ENCODE results near the gene MPO.

The MPO gene

GRCh38 chr17:58280480-58281217 is at the start of gene MPO:
Gene MPO, minus strand, starts transcription at chr17:58280935. Its CDS starts 177 bp downstream, at chr17:58280758.
- DNase-seq: no peak

DNA sequence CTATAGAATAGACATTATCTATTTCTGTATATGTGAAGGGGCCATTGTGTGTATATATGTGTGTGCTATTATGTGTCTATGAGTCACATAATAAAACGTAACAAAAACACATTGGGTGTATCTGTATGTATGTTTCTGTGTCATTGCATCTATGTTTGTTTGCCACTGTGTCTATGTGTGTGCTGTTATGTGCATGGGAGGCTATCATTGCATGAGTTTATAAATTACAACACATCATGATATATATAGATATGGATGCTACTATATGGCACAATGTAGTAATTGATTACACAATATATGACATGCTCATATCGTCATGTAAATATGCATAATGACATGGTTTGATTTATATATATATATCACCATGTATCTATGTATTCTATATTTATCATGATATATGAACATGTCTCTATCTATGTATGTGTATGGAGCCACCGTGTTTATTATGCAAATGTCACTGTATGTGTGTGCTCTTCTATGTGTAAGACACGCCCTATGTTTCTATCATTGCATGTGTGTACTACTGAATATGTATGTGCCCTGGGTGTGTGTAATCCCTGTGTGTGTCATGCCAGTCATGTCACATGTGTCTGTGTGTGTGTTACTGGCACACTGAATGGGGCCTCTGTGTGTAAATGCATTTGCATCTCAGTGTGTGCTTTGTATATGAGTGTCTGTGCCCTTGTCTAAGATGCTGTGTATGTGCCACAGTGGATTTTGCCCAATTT is 49.2 kb upstream of the MPO start:
- peak; percentile 42 for DNase-seq

GRCh38 chr17:58329035-58329809 is 48.5 kb upstream of the MPO start:
- peak; percentile 92 for DNase-seq

DNA sequence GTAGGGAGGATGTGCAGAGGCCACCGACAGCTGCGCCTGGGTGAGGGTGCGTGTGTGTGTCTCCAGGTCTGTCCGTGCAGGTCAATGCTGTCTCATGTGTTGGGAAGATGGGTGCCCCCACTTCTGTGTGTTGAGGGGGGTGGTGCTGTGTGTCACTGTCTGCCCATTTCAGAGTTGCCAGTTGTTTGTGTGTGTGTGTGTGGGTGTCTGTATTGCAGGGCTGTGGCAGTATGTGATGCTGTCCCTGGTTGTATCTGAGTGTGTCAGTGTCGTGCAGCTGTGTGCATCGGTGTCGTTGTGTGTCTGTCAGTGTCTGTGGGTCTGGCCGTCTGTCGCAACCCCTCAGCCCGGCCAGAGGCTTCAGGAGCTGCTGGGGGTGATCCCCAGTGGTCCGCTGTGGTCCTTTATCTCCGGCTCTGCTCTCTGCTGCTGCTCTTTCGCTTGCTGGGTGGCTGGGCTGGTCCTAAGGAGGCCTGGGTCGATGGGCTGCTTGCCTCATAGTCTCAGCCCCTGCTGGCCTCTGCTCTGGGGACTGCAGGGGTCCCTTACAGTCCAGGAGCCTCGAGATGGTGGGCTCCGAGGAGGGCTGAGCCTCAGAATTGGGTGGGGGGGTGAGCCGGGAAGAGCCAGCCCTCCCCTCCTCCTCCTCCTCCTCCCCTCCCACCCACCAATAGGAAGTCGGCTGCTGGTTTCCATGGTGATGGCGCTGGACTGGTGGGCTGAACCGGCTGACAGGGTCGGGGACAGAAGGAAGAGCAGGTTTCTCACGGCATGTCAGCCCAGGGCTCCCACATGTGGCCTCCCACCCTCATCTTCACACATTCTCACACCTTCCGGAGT is 47.7 kb upstream of the MPO start, which contains the start of gene TSPOAP1:
TSPOAP1 (minus strand) TSS at position 601 of the 840 bp plus-strand sequence. CDS start 875 bp downstream, outside the sequence.
- peak; percentile 78 for DNase-seq

DNA sequence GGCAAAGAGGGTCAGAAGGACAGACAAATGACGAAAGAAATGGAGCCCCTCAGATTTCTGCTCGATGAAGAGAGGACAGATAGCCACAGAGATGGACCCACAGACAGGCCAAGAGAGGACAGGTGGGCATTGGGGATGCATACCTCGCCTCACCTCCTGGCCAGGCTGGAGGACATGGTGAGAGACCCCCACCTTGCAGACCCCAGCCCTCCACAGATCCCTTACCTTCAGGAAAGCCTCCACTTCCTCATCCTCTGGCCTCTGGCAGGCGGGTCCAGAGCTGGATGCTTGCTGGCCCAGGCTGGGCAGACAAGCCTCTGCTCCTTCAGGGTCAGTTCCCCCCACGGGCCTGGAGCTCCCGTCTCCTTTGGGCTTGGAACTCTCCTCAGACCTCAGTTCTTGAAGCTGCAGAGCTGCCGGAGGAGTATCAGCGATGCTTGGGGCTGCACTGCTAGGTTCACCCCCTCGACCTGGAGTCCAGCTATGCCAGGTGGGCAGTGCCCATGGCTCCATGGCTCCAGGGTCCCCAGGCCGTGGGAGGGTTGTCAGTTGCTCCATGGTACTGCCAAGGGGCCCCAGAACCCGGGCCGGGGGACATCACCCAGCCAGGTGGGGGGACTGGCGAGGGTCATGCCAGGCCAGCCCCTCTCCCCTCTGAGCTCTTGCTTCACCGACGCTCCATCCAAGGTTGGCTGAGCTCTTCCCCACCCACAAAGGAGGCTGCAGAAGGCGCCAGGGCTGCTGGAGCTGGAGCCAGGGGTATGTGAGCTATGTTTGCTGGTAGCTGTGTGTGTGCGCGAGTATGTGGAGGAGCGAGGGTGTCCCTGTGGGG is 46.8 kb upstream of the MPO start:
- no peak for DNase-seq

DNA sequence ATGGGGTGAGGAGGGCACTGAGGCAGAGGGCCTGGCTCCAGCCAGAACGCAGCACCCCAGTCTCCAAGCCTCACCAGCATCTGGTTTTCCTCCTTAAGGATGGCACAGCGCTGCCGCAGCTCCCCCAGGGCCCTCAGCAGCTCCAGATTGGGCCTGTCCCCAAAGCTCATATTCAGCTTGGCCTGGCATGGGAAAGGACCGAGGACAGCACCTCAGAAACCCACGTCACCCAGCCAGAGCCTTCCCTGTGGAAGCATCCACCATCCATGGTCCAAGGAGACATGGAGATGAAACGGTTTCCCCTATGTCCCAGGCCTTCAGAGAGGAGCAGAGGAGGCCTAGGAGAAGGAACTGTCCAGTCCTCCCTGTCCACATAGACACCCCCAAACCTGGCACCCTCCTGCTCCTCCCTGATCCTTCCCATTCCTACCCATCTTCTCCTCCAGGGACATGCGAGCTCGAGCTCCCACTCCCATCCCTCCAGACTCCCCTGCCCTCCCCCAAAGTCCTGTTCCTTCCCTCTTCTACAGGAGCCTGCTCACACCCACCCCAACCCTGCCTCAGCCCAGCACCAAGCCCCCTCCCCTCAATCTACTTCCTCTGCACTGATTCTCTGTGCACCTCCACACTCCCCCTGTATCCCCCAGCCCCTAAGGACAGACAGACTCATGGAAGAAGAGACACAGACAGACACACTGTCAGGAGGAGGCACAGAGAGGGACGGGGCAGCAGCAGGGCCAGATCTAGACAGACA is 46.1 kb upstream of the MPO start:
- DNase-seq: no peak

DNA sequence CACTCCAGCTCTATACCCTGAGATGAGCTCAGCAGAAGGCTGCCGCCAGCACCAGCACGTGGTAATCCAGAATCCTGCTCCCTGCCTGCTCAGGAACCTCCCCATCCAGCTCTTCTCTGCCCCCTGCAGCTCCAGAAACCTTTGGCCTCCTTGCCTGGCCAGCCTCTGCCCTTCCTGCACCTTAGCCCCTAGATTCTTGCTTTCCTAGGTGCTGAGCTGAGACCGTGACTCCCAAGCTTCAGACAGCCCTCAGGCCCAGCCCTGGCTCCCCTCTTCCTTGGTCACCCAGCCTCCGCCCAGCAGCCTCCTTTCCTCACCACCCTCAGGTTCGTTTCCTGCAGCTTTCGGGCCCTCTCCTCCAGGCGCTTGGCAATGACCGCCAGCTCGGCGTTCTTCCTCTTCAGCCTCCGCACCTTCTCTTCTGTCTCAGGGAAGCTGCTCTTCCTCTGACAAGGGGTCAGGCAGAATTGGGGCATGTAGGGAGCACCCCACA is 45.3 kb upstream of the MPO start:
- peak; percentile 24 for DNase-seq

DNA sequence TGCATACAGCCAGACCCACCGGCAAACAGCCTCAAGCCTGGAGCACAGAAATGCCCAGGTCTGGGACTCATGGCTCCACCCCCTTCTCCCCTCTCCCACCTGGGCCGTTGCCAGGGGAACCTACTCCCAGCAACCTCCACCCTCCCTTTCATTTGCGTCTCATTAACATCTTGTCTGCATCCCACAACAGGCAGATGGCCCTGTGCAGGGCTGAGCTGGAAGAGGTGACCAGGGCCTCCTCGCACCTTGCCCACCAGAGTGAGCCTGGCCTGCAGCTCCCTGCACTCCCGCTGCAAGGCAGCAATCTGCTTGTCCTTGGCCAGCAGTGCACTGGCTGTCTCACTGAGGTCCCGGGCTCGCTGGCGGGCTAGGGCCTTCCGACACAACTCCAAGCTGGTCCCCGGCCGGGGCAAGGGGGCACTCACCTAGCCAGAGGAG is 44.6 kb upstream of the MPO start:
- peak; percentile 50 for DNase-seq

DNA sequence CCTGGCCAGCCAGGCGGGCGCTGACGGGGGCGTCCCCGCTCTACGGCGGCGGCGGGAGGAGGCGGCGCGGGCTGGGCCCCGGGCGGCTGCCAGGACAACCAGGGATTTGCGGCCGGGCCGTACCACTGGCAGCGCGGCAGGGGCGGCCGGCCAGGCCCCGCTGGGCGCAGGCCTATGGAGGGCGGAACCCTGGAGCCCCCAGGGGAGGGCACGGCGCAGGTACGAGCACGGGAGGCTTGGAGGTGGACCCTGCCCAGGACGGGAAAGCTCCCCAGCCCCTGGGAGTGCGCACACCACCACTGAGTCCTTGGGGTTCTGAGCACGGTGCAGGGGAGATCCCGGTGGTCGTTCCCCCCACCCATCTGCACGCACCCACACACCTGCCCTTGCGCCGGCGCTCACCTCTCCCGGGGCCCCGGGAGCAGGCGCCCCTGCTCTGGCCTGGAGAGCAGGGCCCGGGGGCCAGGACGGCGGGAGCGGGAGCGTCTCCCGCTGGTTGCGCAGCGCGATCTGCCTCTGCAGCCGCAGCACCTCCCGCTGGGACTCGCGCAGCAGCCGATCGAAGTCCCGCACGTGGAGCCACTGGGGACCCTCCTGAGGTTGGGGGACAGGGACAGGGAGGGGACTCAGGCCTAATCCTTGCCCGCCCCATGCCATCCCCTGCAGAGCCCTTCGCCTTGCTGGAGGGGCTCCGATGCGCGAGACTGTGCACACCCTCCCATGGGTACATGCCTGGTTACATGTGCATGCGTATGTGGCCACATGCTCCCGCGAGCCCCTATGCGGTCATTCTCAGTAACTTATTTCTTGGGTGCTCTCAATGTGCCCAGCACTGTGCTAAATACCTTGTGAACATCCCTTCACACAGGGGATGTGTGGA is 43.9 kb upstream of the MPO start:
- DNase-seq: peak; percentile 34

- no peak for DNase-seq
These were observed 43.3 kb upstream of the MPO start for GRCh38 chr17:58324056-58324408.

GRCh38 chr17:58323366-58324055 is 42.8 kb upstream of the MPO start:
- DNase-seq: no peak

GRCh38 chr17:58322581-58323185 is 41.9 kb upstream of the MPO start:
- no peak for DNase-seq

DNA sequence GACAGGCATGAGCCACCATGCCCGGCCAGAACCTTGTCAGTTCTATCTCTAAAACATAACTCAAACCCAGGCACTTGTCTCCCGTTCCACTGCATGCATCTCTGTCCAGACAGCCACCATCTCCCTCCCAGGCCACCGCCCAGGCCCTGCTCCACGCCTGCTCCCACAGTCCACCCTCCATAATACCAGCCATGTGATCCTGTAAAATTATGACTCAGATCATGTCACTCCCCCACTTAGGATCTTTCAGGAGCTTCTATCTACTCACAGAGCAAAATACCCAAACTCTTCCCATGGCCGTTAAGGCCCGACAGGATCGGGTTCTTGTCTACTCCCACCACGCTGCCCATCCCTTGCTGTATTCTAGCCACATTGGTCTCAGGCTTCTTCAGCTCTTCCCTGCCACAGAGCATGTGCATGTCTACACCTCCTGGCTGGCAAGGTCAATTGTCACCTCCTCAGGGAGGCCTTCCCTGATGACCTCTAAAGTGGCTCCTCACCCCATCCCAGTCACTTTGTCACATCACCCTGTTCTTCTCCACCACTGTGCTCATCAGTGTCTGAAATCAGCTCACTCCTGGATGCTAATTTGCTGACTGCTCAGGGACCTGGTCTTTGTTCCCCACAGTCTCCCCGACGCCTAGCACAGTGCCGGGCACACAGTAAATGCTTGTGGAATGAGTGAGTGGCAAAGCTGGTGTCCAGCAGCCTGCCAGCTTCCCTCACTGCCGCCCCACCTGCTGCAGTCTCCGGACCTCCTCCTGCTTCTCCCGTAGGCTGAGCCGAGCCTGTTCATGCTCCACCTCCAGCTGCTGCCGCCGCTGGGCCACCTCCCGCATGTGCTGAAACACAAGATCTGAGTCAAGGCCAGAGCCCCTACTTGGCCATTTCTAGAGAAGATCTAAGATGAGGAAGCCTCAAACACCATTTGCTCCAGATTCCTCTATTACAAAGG is 41.1 kb upstream of the MPO start:
- DNase-seq: no peak

- DNase-seq: no peak
These were observed 40.0 kb upstream of the MPO start for GRCh38 chr17:58320570-58321323.

GRCh38 chr17:58320163-58320558 is 39.4 kb upstream of the MPO start:
- DNase-seq: no peak

Data from RPMI8226 (cell line).